ENCODE results near the gene TNFSF10. TPM values are rescaled to one million over a fixed set of nuclear protein-coding genes. Genes with fewer than 3 reads are reported as not detected.

The TNFSF10 gene
- total and polyA plus RNA-seq, 2 of the 8 experiments (the other 6 are each of a cell fraction or from before 2014, with no cell fraction given) = 0.06 TPM; not detected in 1

- Histone ChIP-seq H2BK20ac (ENCODE audit: low read length) (no peak overlapping the region), H3K14ac (ENCODE audit: insufficient read length) (no peak overlapping the region), H3K9me3 (ENCODE audit: insufficient read depth in 2 of 2, low read depth in 1 of 2, low read length in 1 of 2) (no peaks in the 10 kb centered on the region), H3K79me2 (ENCODE audit: control insufficient read depth in 1 of 2, insufficient read depth in 2 of 2, low read length in 2 of 2) (no peaks in the 10 kb centered on the region), H2AK5ac (ENCODE audit: low read depth, low read length) (no peak overlapping the region), H3K36me3 (ENCODE audit: control insufficient read depth in 2 of 4, insufficient read depth in 4 of 4, low read length in 3 of 4) (no peaks in the 10 kb centered on the region), H3K23me2 (ENCODE audit: low read depth, low read length) (no peaks in the 10 kb centered on the region), H3K27me3 (replicated peaks in 1 of 4; ENCODE audit: control insufficient read depth in 3 of 4, extremely low read depth in 1 of 4, insufficient read depth in 3 of 4, low read length in 3 of 4) (no peaks in the 10 kb centered on the region), H2AFZ (ENCODE audit: low read length) (no peak overlapping the region), H3K4me3 (ENCODE audit: extremely low read depth in 1 of 4, insufficient read depth in 2 of 4, low read depth in 3 of 4, low read length in 4 of 4) (no peak overlapping the region), H3K27ac (ENCODE audit: low read depth, low read length) (no peak overlapping the region), H4K8ac (ENCODE audit: extremely low read depth, insufficient read depth, low read length) (no peak overlapping the region), H3K4me1 (replicated peaks in 1 of 4; ENCODE audit: control insufficient read depth in 3 of 4, insufficient read depth in 4 of 4, low read length in 3 of 4) (no peaks in the 10 kb centered on the region), H2BK5ac (ENCODE audit: low read depth, low read length) (no peak overlapping the region), H3K4me2 (ENCODE audit: insufficient read depth in 1 of 2, low read depth in 2 of 2, low read length in 2 of 2) (no peak overlapping the region), H4K91ac (replicated peaks; ENCODE audit: insufficient read length, low read length) (no peak overlapping the region), H4K5ac (ENCODE audit: insufficient read length, low read depth, low read length) (no peak overlapping the region), H3K23ac (ENCODE audit: insufficient read length) (no peak overlapping the region), H4K20me1 (replicated peaks in 1 of 2; ENCODE audit: control insufficient read depth in 1 of 2, insufficient read depth in 2 of 2, low read length in 2 of 2) (no peaks in the 10 kb centered on the region), H3K4ac (replicated peaks; ENCODE audit: insufficient read length, low read depth, low read length) (no peak overlapping the region), H3K56ac (replicated peaks; ENCODE audit: insufficient read length, low read depth, low read length) (no peak overlapping the region), H2BK12ac (ENCODE audit: low read depth, low read length) (no peak overlapping the region), H3K18ac (ENCODE audit: extremely low read depth, low read length) (no peak overlapping the region), H2BK15ac (ENCODE audit: low read length) (no peak overlapping the region), H3K9ac (replicated peaks in 1 of 4; ENCODE audit: extremely low read depth in 1 of 4, low read depth in 3 of 4, low read length in 3 of 4) (no peak overlapping the region), H3K79me1 (ENCODE audit: low read depth, low read length) (no peaks in the 10 kb centered on the region), H2BK120ac (replicated peaks; ENCODE audit: low read depth, low read length) (no peak overlapping the region)
- ChIA-PET CTCF (ENCODE audit: partially characterized antibody) (interaction anchor here (0.6 to 1.8 kb wide), 3 partner anchors 11 to 201 kb away, joined by 3 to 4 read pairs (median 3); no protein-coding TSS in a partner anchor), POLR2A (ENCODE audit: partially characterized antibody) (no interaction called here)
- DNase-seq (ENCODE audit: low read depth in 1 of 2, low spot score in 2 of 2) (no peak), FAIRE-seq (no peak)
- TF ChIP-seq PHF8 (conservative IDR thresholded peaks at IDR 0.05; ENCODE audit: low read depth, low read length) (no peak), KDM5A (IDR thresholded peaks at IDR 0.05; ENCODE audit: low read length) (no peak), RBBP5 (IDR thresholded peaks at IDR 0.05; ENCODE audit: borderline replicate concordance, low read depth, low read length) (no peak), TAF1 (IDR thresholded peaks at IDR 0.05; ENCODE audit: low read depth, low read length) (no peak), RAD21 (IDR thresholded peaks at IDR 0.05 in 1 of 2, conservative IDR thresholded peaks at IDR 0.05 in 1 of 2; ENCODE audit: low read depth in 2 of 2, low read length in 2 of 2) (no peak), POLR2A (IDR thresholded peaks at IDR 0.05; ENCODE audit: control extremely low read depth in 1 of 2, low read depth in 2 of 2, low read length in 2 of 2) (no peak), EZH2 (IDR thresholded peaks at IDR 0.05; ENCODE audit: low read depth, low read length, severe bottlenecking) (no peak), EGR1 (IDR thresholded peaks at IDR 0.05; ENCODE audit: borderline replicate concordance, low read depth, low read length) (no peak), TCF12 (IDR thresholded peaks at IDR 0.05; ENCODE audit: low read depth, low read length) (no peak), GTF2F1 (IDR thresholded peaks at IDR 0.05; ENCODE audit: borderline replicate concordance, low read depth, low read length) (no peak), USF2 (IDR thresholded peaks at IDR 0.05; ENCODE audit: low read length) (no peak), BACH1 (IDR thresholded peaks at IDR 0.05; ENCODE audit: low read length) (no peak), SP4 (IDR thresholded peaks at IDR 0.05; ENCODE audit: low read length) (no peak)
Measured at GRCh38 chr3:172465281-172465680, 57.9 kb downstream of the TNFSF10 start.

All from H1 (cell line).